ENCODE measurements around the gene ARHGAP45. TPM values are rescaled to one million over a fixed set of nuclear protein-coding genes. Genes with fewer than 3 reads are reported as not detected.

The ARHGAP45 gene
- total and polyA plus RNA-seq, 2 of the 8 experiments (the other 6 are each of a cell fraction or from before 2014, with no cell fraction given), result 31.4 to 41.8 TPM

GRCh38 chr19:1020868-1021425, 46.0 kb upstream of the ARHGAP45 start, which contains the start of gene TMEM259 (continued):
- no peak; the same call in 1 of the 2 replicates for TF ChIP-seq CREB1 (IDR thresholded peaks at IDR 0.05)
- TF ChIP-seq CTBP2 (IDR thresholded peaks at IDR 0.05; ENCODE audit: borderline replicate concordance, insufficient read depth, insufficient read length, low read length), result peak; percentile 30
- TF ChIP-seq BRCA1 (IDR thresholded peaks at IDR 0.05; ENCODE audit: low read depth, low read length), result no peak
- TF ChIP-seq SP2 (IDR thresholded peaks at IDR 0.05; ENCODE audit: low read length), result peak; percentile 66
- peak; percentile 97 for TF ChIP-seq TAF1 (IDR thresholded peaks at IDR 0.05; ENCODE audit: low read depth, low read length)
- no peak for TF ChIP-seq RNF2 (IDR thresholded peaks at IDR 0.05; ENCODE audit: borderline replicate concordance, low read depth, low read length, missing control alignments, poor library complexity, severe bottlenecking)
- TF ChIP-seq NRF1 (IDR thresholded peaks at IDR 0.05; ENCODE audit: low read depth, low read length), result no peak
- TF ChIP-seq ASH2L (IDR thresholded peaks at IDR 0.05; ENCODE audit: low read length), result no peak
- peak; percentile 21 for TF ChIP-seq KDM4A (IDR thresholded peaks at IDR 0.05; ENCODE audit: low read depth, low read length, severe bottlenecking)
- TF ChIP-seq HDAC6 (IDR thresholded peaks at IDR 0.05; ENCODE audit: low read depth, low read length), result no peak
- TF ChIP-seq CHD1 (IDR thresholded peaks at IDR 0.05; ENCODE audit: low read depth, low read length), result no peak
- TF ChIP-seq TAF7 (optimal IDR thresholded peaks at IDR 0.05; ENCODE audit: borderline replicate concordance, low read depth, low read length), result peak; percentile 92
- no peak for TF ChIP-seq KDM1A (IDR thresholded peaks at IDR 0.05; ENCODE audit: borderline replicate concordance, low read length)
- TF ChIP-seq RXRA (IDR thresholded peaks at IDR 0.05; ENCODE audit: insufficient read depth, low read depth, low read length), result 0 out of 2 replicates have a peak, but pooled peaks have one; percentile 42
- no peak for TF ChIP-seq RFX5 (IDR thresholded peaks at IDR 0.05; ENCODE audit: borderline replicate concordance, low read depth, low read length)
- TF ChIP-seq POLR2A (IDR thresholded peaks at IDR 0.05; ENCODE audit: control extremely low read depth in 1 of 2, low read depth in 2 of 2, low read length in 2 of 2), result no peak
- peak in 1 of 2 experiments; percentile 8; a peak in 1 of 4 replicates for TF ChIP-seq RAD21 (IDR thresholded peaks at IDR 0.05 in 1 of 2, conservative IDR thresholded peaks at IDR 0.05 in 1 of 2; ENCODE audit: low read depth in 2 of 2, low read length in 2 of 2)
- peak; percentile 97 for TF ChIP-seq YY1 (IDR thresholded peaks at IDR 0.05; ENCODE audit: low read depth, low read length)
